ENCODE results near the gene APPL2.

Gene APPL2, protein sequence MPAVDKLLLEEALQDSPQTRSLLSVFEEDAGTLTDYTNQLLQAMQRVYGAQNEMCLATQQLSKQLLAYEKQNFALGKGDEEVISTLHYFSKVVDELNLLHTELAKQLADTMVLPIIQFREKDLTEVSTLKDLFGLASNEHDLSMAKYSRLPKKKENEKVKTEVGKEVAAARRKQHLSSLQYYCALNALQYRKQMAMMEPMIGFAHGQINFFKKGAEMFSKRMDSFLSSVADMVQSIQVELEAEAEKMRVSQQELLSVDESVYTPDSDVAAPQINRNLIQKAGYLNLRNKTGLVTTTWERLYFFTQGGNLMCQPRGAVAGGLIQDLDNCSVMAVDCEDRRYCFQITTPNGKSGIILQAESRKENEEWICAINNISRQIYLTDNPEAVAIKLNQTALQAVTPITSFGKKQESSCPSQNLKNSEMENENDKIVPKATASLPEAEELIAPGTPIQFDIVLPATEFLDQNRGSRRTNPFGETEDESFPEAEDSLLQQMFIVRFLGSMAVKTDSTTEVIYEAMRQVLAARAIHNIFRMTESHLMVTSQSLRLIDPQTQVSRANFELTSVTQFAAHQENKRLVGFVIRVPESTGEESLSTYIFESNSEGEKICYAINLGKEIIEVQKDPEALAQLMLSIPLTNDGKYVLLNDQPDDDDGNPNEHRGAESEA

DNA sequence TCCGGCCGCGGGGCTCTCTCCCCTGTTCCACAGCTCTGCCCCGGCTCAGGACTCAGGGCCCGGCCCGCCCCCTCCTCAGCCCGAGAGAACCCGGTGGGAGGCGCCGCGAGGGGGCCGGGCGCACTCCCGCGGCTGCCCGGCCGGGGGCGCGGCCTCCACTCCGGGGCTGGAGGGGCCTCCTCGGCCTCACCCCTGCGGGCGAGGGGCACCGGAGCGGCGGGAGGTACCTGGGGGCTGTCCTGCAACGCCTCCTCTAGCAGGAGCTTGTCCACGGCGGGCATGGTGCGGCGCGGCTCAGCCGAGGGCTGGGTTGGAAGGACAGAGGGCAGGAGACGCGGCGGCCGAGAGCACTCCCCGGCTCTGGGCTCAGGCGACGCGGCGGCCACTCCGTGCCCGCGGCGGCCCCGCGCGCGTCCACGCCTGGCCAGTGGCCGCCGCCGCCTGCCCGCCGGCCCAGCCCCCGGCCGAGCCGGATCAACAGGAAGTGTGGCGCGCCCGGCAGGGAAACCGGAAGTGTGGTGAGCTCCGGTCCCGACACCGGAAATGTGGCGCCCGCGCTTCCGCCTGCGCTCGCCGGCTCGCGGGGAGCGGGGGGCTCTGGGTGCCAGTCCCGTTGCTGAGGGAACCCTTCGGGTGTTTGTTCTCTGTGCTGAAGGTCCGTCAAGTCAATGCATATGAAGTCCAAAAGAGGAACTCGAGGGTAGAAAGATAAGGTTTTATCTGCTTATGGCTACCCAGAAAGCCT, at the start of gene APPL2:
TSS of gene APPL2 (minus strand) at position 443 of the 745 bp plus-strand sequence. CDS start at position 281, 162 bp downstream.
- peak; percentile 45 for DNase-seq

DNA sequence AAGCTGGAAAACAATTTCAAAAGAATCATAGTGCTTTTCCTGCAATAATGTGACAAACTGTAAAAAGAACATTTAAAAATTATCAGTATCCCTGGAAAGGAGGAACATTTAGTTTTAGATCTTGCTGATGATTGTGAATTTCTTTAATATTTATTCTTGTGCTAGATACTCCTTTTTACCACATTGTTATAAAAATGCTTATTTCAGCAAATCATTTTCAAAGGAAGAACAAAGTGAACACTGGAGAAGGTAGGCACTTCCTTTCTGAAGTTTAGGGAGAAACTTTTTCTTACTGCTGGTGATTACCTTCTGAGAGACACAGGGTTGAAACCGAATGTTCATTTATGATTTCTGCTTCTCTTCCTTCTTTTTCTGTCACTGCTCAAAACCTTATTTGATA, 49.4 kb upstream of the APPL2 start:
- DNase-seq, result no peak

DNA sequence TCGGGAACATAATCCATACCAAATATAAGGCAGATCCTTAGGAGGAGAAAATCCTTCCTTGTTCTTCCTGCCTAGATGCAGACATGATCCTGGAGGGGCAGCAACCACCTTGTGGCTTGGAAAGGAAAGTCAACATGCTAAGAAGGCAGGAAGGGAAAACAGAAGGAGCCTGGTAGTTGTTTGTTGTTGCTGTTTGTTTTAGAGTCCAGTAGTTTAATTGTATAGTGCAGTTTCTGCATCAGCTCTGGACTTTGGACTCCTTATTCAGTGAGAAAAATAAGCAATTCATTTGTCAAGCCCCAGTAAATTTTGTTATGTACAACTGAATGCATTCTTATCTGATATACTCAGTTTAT, 45.7 kb upstream of the APPL2 start:
- DNase-seq, result no peak

DNA sequence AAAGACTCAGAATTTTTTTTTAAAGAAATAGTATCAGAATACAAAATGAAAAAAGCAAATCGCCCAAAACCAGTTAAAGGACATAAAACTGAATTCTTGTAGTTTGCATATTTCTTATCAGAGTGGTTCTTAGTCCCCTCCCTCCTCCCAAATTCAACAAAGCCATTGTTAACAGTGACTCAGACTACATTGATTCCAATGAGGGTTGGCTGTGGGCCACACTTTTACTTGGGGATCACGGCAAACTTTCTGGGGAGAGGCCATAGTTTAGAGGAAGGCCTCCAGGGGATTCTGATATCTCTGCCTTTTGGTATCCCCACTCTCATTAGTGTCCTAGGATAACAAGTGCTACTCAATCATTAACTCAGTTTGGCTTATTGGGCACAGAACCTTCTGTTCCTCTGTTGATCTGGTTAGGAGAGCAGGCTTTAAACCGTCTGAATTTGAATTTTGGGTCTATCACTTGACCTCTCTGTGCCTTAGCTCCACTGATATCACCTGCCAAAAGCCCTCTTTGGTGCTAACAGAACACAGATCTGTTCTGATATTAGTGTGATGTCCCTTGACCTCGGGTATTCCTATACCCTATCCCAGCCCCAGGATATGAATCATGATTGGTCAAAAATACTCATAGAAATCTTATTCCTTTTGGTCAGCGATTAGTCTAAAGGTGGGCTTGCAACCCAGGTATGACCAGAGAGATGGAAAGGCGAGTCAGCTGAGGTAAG, 45.2 kb upstream of the APPL2 start:
- DNase-seq, result no peak

DNA sequence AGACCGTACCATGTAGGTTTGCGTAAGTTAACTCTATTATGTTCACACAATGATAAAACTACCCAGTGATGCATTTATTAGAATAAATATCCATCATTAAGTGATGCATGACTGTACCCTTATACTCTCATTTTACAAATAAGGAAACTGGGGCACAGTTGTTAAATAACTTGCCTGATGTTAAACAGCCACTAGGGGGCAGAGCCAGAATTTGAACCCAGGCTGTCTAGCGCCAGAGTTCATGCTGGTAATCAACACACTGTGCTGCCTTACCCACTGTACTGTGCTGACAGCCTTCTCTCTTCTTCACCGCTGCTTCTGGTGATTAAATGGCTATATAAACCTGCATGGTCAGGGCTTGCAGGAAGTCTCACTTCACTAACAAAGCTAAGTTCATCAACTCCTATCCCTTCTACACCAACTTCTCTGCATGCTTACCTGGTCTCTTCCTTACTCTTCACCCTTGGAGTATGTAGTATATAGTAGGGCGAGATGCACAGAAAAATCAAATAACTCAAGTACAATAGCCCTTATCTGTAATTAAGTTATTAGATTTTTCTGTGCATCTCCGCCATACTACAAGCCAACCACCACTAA, 43.6 kb upstream of the APPL2 start:
- DNase-seq, result no peak

DNA sequence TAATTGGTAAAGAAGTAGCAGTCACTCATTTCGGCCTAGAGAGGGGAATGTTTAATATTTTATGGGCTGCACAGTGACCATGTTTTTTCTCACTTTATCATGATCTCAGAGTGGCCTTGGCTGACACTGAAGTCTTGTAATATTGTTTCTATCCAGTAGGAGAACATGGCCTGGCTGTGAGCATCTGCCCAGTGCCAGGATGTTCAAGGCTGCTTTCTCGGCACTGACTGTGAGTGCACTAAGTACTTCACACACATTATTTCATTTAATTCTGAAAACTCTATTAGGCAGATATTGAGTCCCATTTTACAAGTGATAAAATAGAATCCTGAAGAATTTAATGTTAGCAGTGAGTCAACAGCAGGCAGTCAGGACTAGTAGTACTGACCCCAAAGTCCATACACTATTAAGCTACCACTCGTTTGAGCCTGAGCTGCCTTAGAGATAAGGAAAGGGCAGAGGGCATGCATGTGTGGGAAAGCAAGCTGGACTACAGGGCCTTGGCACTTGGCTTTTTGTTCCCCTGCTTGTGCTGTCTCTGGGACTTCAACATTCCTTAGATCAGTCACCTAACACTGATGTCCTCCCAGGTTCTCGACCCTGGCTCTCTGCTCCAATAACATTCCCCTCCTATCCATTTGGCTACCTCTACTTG, 42.2 kb upstream of the APPL2 start:
- no peak for DNase-seq

DNA sequence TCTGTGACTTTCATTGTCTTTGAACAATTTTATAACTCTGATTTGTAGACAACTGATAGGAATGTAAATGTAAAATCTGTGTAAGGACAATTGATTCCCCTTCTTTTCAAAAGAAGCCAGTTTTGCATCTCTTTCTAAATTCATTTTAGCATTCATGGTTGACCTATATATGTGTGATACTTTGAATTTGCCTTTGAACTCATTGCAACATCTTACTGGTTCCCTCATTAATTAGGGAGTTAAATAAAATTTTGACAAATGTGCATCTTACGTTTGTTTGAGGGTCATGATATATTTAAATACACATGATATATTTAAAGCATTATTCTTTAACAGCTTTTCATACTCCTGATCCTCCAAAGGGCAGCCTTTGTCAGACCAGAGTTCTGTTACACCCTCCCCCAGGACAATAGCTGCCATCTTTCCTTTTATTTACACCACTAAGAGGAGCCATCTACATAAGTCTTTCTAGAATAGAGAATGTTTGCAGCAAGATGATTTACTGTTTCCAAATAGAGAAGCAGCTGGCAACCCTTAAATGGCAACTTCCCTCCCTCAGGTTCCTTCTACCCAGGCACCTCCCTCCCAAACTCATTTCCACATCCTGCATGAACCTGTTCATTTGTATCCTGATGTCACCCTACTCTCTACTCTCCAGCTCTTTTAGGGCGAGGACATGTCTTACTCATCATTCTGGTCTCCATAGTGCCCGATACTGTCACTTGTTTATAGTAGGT, 40.2 kb upstream of the APPL2 start:
- DNase-seq, result peak; percentile 2

DNA sequence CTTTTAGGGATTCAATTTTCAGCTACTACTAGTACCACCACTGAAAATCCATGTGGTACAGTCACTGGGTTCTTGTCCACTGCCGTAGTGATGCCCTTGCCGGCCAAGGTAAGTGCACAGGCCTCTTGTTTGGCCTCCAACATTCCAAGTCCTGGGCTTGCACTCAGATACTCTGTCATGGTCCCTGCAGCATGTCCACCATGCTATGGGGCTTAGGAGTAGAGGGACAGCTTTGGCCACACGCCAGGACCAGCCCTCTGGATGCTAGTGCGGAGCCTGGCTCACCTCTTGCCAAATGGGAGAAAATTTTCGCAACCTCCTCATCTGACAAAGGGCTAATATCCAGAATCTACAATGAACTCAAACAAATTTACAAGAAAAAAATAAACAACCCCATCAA, 38.6 kb upstream of the APPL2 start:
- no peak for DNase-seq

DNA sequence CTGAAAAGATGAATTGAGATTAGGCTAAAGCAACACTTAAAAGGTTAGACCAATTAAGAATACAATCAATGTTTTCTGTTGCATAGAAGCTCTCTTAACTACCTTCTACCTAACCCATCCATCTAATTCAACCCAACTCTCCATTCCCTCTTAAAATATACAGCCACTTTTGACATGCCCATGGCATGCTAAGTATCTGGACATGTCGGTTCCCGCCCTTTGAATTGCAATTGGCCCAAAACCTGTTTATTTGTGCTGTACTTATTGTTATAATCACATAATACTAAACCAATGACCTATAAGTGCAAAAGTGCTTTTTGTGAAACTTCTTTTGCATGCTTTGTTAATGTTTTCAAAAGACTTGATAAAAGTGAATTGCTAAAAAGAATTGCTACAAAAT, 37.6 kb upstream of the APPL2 start:
- DNase-seq, result no peak

DNA sequence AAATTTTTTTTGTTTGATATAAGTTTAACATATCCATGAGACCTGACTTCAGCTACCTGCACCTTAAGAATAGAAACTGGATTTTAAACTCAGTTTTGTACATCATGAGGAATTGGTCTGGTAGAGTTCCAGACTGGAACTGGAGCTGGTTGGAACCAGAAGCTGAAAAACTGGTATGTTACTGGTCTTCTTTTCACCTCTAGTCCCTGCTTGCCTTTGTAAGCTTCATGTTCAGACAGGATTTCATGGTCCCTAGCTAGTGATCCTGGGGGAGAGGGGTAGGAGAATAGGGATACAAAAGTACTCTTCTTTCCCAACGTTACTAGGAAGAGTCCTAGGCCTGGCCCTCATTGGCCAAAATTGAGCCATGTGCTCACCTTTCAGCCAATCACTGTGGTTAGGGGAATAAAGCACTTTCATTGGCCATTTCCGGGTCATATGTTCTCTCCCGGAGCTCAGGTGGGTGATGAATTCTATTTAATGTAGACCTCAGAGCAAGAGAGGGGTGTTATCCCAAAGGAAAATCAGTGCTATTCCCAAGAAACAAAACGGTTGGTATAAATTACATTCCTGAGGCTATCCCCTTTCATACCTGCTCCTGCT, 36.9 kb upstream of the APPL2 start:
- no peak for DNase-seq

DNA sequence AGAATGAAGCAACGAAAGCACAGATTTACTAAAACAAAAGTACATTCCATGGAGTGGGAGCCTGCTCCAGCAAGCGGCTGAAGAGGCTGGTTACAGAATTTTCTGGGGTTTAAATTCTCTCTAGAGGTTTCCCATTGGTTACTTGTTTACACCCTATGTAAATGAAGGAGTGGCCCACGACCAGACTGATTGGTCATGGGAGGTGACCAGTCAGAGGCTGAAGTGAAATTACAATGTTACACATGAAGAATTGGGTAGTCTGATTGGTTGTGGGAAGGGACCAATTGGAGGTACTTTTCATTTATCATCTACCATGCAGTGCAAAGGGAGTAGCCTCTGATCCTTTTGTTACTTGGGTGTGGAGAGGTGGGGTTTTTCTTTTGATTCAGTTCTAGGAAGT, 36.2 kb upstream of the APPL2 start:
- no peak for DNase-seq

DNA sequence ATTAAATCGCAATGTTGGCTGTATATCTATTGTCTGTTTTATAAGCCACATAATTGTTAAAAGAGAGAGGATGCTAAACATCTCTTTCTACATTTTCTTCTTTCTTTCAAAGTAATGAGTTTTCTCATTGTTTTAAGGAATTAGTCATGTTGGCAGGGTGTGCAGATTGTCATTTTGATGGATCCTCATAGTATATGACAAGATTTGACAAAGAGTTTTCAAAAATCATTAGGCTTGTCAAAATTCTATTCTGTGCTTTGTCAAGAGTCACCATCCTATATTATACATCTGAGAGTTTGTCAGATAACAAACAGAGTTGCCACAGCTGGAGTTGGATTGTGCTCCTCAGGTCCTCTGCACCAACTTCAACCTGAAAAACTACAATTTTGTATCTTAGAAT, 35.4 kb upstream of the APPL2 start:
- no peak for DNase-seq

DNA sequence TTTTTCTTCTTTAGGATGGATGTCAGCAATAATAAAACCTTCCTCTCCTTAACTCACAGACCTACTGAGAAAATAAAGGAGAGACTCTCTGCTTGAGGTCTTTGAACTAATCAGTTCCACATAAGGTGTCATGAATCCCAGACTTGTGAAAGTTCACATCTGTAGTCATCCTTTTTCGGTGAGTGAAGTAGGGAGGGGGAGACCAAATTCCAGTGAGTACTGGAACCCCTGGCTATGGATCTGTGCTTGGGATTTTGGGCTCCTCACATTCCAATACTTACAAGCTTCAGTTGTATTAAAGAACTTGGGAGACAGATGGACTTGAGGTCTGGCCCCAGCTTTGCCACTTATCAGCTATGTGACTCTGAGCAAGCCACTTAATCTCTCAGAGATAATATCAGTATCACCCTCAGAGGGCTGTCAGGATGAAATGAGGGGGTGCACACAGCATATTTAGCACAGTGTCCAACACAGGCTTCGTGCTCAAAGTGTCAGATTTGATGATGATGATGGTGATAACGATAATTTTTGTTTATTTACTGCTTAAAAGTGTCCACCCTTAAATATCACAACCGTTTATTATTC, 34.8 kb upstream of the APPL2 start:
- DNase-seq, result no peak

DNA sequence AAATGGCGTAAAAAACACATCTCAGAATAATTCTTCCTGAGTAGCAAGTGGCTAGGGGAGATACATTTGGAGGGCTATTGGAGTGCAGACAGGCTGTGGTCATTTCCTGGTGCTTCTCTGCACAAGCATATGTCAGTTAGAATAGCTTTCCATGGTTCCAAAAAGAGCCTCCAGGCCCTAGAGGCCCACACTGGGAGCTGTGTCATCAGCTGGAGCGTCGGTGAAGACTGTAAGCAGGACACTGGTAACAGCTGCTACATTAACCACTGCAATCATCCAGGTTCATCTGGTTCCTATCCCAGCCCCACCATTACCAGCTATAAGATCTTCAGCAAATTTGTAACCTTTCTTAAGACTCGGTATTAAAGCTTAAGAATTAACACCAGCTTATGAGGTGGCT, 31.7 kb upstream of the APPL2 start:
- no peak for DNase-seq

DNA sequence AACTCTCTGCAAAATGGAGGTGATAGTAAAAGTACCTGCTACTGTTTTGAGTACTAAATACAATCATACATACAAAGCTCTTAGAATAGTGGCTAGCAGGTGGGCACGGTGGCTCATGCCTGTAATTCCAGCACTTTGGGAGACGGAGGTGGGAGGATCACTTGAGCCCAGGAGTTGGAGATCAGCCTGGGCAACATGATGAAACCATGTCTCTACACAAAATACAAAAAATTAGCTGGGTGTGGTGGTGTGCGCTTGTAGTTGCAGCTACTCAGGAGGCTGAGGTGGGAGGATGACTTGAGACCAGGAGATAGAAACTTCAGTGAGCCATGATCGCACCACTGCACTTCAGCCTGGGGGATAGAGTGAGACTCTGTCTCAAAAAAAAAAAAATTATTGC, 28.8 kb upstream of the APPL2 start:
- no peak for DNase-seq

DNA sequence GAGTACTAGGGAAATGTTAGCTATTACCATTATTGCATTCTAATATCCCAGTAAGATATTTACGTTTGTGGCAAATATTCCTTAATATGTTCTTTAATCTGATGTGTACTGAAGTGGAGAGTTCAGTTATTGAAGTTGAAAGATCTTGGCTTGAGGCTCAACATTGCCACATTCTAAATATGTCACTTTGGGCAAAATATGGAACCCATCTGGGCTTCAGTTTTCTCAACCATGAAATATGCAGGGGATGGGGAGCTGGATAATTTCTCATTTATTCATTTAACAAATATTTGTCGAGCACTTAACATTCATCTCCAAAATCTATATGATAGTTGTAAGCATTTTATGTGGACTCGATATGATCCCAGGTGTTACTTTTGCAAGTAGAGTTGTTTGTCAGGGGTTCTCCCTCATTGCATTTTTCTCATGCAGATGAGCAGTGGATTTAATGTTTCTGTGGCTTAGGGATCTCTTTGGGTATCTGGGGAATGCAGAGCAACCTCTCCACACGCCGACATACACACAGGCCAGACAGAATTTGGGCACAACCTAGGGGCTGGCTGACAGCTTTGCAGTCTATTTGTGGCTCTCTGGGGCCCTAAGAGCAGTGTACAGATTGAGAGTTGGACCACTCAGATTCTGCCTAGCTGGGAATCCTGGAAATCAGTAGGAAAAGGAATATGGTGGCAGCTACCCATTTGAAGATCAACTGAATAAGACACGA, 26.6 kb upstream of the APPL2 start:
- no peak for DNase-seq

DNA sequence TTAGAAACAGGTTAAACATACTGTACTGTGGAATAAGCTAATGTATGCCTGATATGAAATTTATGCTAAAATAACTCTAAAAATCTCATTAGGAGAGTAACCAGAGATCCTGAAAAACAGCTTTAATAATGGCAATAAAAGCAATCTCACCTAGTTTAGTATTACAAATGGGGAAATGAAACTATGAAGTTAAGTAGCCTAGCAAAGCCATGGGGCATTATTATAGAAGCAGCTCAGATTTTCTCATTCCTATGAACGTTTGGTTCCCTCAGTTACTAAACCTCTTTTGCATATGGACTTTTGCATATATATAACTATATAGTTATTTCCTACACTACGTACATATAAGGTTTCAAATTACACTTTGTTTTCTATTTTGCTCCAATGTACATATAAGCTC, 25.0 kb upstream of the APPL2 start:
- no peak for DNase-seq

DNA sequence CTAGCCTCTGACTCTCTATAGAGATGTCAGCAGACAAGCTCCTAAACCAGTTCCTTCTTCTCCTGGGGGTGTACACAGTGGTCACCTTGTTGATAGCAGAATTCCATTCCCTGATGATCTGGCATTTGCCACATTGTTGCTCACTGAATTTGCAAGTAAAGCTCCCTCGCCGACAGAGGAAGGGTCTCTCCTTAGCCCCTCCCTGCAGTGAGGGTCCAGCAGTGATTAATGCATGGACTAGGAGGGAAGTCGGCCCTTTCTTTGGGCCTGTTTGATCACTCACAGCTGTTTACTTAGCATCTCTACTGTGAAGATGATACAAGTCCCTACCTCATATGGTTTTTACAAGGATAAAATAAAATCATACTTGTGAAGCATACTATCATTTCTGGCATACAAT, 23.3 kb upstream of the APPL2 start:
- no peak for DNase-seq

DNA sequence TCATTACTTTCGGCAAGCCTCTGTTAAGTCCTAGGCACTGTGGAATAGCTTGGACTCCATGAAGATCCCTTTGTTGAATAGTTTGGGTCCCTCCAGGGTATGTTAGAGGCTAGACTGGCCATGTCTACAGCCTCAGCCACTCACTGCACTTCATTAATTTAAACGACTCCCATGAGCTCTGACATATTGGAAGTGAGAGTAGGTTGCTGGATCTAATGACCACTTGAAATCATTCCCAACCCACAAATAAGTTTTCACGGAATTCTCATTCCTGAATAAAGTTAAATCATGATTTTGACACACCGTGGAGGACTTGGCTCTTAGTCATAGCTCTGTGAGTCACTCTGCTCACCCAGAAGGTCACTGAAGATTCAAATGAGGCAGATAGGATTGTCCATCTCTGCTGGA, 21.4 kb upstream of the APPL2 start:
- DNase-seq, result no peak

DNA sequence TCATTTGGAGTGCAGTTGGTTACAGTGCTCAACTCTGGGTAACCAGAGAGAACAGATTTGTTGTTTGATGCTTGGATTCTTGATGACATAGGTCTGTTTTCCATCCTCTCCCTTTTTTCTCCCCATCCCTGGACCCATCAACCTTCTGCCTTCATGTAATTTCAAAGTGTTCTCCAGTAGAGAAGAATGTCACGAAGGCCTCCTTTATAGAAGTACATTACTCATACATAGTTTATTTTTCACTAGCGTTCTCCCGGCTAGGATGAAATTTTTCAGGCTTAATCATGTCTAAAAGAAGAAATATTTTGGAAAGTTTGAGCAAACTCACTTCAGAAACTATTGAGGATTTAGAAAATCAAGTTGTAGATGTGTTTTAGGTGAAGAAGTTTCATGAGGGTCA, 20.9 kb upstream of the APPL2 start:
- no peak for DNase-seq
